MM.1S (cell line): ENCODE data around the gene SLC7A1.

Experiments used
- EZH2phosphoT487 ChIP-seq: fragments of 300-600 bp; sonication (generic); IDR thresholded peaks from 2 replicates; pipeline ENCODE4 v1.6.1; 2018; ENCODE audit warnings: antibody characterized with exemption, low read length
- TF ChIP-seq, protein P1 (sequence below): fragments of 300-600 bp; sonication (generic); IDR thresholded peaks from 2 replicates; pipeline ENCODE4 v1.5.1; 2016; ENCODE audit warnings: antibody characterized with exemption, low read length, mixed read lengths

DNA sequence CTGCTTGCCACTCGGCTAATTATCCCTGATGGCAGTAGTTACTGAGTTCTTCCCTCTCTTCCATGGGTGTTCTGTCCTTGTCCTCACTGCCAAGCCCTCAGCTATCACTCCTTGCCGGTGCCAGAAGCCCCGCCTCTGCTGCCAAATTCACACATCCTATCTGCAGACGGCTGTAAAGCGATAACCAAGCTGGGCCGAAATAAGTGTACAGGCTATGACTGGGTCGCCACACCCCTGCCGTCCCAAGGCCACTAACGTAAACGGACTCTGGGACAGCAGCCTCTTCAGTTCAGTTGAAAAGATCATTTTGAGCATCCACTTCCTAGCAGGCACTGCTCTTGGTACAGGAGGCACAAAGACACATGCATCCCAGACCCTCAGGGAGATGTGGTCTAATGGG is 13.3 kb downstream of the SLC7A1 start:
- TF ChIP-seq, protein P1, sequence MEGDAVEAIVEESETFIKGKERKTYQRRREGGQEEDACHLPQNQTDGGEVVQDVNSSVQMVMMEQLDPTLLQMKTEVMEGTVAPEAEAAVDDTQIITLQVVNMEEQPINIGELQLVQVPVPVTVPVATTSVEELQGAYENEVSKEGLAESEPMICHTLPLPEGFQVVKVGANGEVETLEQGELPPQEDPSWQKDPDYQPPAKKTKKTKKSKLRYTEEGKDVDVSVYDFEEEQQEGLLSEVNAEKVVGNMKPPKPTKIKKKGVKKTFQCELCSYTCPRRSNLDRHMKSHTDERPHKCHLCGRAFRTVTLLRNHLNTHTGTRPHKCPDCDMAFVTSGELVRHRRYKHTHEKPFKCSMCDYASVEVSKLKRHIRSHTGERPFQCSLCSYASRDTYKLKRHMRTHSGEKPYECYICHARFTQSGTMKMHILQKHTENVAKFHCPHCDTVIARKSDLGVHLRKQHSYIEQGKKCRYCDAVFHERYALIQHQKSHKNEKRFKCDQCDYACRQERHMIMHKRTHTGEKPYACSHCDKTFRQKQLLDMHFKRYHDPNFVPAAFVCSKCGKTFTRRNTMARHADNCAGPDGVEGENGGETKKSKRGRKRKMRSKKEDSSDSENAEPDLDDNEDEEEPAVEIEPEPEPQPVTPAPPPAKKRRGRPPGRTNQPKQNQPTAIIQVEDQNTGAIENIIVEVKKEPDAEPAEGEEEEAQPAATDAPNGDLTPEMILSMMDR: no peak
- no peak for TF ChIP-seq EZH2phosphoT487
